HepG2 (cell line): ENCODE measurements around the gene RRAGB. TPM values are rescaled to one million over a fixed set of nuclear protein-coding genes. Genes with fewer than 3 reads are reported as not detected.

ENCODE experiments used
- ATAC-seq: fragments of 200-7000 bp; cut with Tn5 transposase; 3 replicates; pipeline ENCODE4 v1.9.1; 2020; ENCODE audit warnings: mild to moderate bottlenecking, moderate library complexity
- BruUV-seq: library from RNA; stranded (reverse); fragments of 400-500 nt; replicated peaks from 2 replicates; lab custom pipeline; 2021; lab: Mats Ljungman, UMichigan
- CTCF ChIA-PET: fragments of 300-600 bp; formaldehyde crosslinking; extraction: SDS; loops from one replicate; lab custom pipeline; 2021; ENCODE audit warnings: low total read pairs, inconsistent platforms, low intra/inter-chr PET ratio; lab: Yijun Ruan, JAX
- POLR2A ChIA-PET: fragments of 350-600 bp; sonication (Branson Sonifier 250); formaldehyde crosslinking; loops from one replicate; lab custom pipeline; 2020; ENCODE audit warnings: antibody characterized with exemption, inconsistent platforms; lab: Yijun Ruan, JAX
- DNase-seq: peaks from one replicate; pipeline ENCODE4 v3.0.0-alpha.2; 2015; ENCODE audit warnings: low spot score
- FAIRE-seq: peaks from 3 replicates; lab custom pipeline; 2011; peaks lifted over from hg19 to GRCh38; lab: Jason Lieb, UNC
- H2AFZ ChIP-seq: one replicate; pipeline ENCODE4 v1.6.1; 2011; ENCODE audit warnings: low read length, inconsistent platforms
- H3K27ac ChIP-seq: fragments of 300-600 bp; 3 replicates; pipeline ENCODE4 v1.8.0; 2011; ENCODE audit warnings: mixed run types, mild to moderate bottlenecking, mixed read lengths, low read length, inconsistent platforms; ENCODE audit not compliant: insufficient read depth; ENCODE audit errors: extremely low read length
- H3K27me3 ChIP-seq, 2 experiments: fragments of 200-600 bp in 1 of 2; 2 replicates in 1 of 2; 3 replicates in 1 of 2; pipeline versions ENCODE4 v1.6.0 to v1.8.0; 2011; ENCODE audit warnings: low read length in 2 of 2, mild to moderate bottlenecking in 2 of 2, moderate library complexity in 2 of 2, inconsistent platforms in 1 of 2; ENCODE audit not compliant: insufficient read depth in 2 of 2, control insufficient read depth in 1 of 2
- H3K36me3 ChIP-seq, 2 experiments: fragments of 200-600 bp in 1 of 2; replicated peaks in 1 of 2; 2 replicates in 1 of 2; 3 replicates in 1 of 2; pipeline versions ENCODE4 v1.5.1 to v1.8.0; 2011; ENCODE audit warnings: low read length in 2 of 2, inconsistent platforms in 1 of 2; ENCODE audit not compliant: insufficient read depth in 2 of 2, control insufficient read depth in 1 of 2
- H3K4me1 ChIP-seq: 2 replicates; pipeline ENCODE4 v1.5.1; 2012; ENCODE audit warnings: low read length, inconsistent platforms; ENCODE audit not compliant: insufficient read depth
- H3K4me2 ChIP-seq: 2 replicates; pipeline ENCODE4 v1.6.0; 2011; ENCODE audit warnings: low read depth, low read length, inconsistent platforms
- H3K4me3 ChIP-seq, 3 experiments: fragments of 200-600 bp in 1 of 3; sonication (generic), shearing (Covaris generic) in 1 of 3; replicated peaks in 1 of 3; 2 replicates each; pipeline ENCODE4 v1.5.1; 2011 to 2016; ENCODE audit warnings: low read length in 3 of 3, inconsistent platforms in 2 of 3, low read depth in 2 of 3, mild to moderate bottlenecking in 2 of 3, control low read depth in 1 of 3, mixed read lengths in 1 of 3; ENCODE audit not compliant: insufficient read depth in 1 of 3
- H3K79me2 ChIP-seq: one replicate; pipeline ENCODE4 v1.6.1; 2011; ENCODE audit warnings: low read length, inconsistent platforms; ENCODE audit not compliant: insufficient read depth
- H3K9ac ChIP-seq: 2 replicates; pipeline ENCODE4 v1.6.0; 2011; ENCODE audit warnings: mild to moderate bottlenecking, low read depth, low read length, inconsistent platforms; ENCODE audit not compliant: insufficient read depth
- H3K9me3 ChIP-seq: 2 replicates; pipeline ENCODE4 v1.5.1; 2012; ENCODE audit warnings: mild to moderate bottlenecking, low read length
- H4K20me1 ChIP-seq: 2 replicates; pipeline ENCODE4 v1.6.0; 2011; ENCODE audit warnings: inconsistent platforms, mild to moderate bottlenecking, low read length, moderate library complexity; ENCODE audit not compliant: insufficient read depth
- PPARG ChIP-seq: conservative IDR thresholded peaks from 2 replicates; pipeline ENCODE4 v1.6.1; 2016; ENCODE audit warnings: missing biosample characterization, missing genetic modification reagents
- SIN3A ChIP-seq: IDR thresholded peaks from 2 replicates; pipeline ENCODE4 v1.6.1; 2011; ENCODE audit warnings: low read depth, mild to moderate bottlenecking, control low read depth, low read length, borderline replicate concordance
- THAP11 ChIP-seq: IDR thresholded peaks from 2 replicates; pipeline ENCODE4 v1.6.1; 2016; ENCODE audit warnings: missing biosample characterization, missing genetic modification reagents
- TRIM24 ChIP-seq: sonication (generic); formaldehyde crosslinking; IDR thresholded peaks from 2 replicates; pipeline ENCODE4 v1.8.0; 2022; ENCODE audit warnings: mild to moderate bottlenecking, missing genetic modification reagents
- ZNF552 ChIP-seq: sonication (generic); formaldehyde crosslinking; IDR thresholded peaks from 2 replicates; pipeline ENCODE4 v1.9.0; 2022; ENCODE audit warnings: missing genetic modification reagents, mild to moderate bottlenecking, borderline replicate concordance
- ZNF713 ChIP-seq: sonication (generic); formaldehyde crosslinking; IDR thresholded peaks from 2 replicates; pipeline ENCODE4 v1.4.0; 2020; ENCODE audit warnings: mild to moderate bottlenecking, missing genetic modification reagents
- WGBS: methylation state at CpG from one replicate; pipeline ENCODE4 v1.1.6; 2017; ENCODE audit warnings: low lambda C conversion rate; 5-methylcytosine and 5-hydroxymethylcytosine counted together
- in situ Hi-C: cut with HindIII; loops from 2 replicates; pipeline ENCODE4 v1.10.0; 2017; ENCODE audit warnings: low pct_unique_long_range_greater_than_20kb; ENCODE audit not compliant: extremely low pct_ligation_motif_present
- intact Hi-C: fragments of 100-400 bp; cut with micrococcal nuclease; formaldehyde crosslinking; loops from one replicate; pipeline ENCODE4 v1.10.0; 2022; ENCODE audit not compliant: unreplicated experiment
- polyA plus RNA-seq, 8 experiments: library from polyadenylated mRNA; depleted of rRNA in 3 of 8; stranded (reverse) in 7 of 8; unstranded in 1 of 8; fragments of >200 nt; fragmentation: Illumina TruSeq in 4 of 8; extraction: Trizol in 4 of 8; gene quantifications; 2 replicates each; pipeline versions ENCODE4 v1.2.1 to v1.2.3, GENCODE V29; 2011 to 2016; ENCODE audit warnings: low read depth in 4 of 8, missing spikeins in 1 of 8, mixed read lengths in 1 of 8; ENCODE audit not compliant: insufficient read depth in 1 of 8
- total RNA-seq, 5 experiments: library from RNA; depleted of rRNA; stranded (reverse); fragments of >200 nt; fragmentation: Illumina TruSeq; extraction: Trizol; gene quantifications; 2 replicates each; pipeline ENCODE4 v1.2.3, GENCODE V29; 2016; ENCODE audit warnings: low read depth in 1 of 5
- TF ChIP-seq, protein P1 (sequence below), 2 experiments: sonication (generic) in 1 of 2; formaldehyde crosslinking in 1 of 2; IDR thresholded peaks; 2 replicates each; pipeline versions ENCODE4 v1.6.1 to v1.9.0; 2014 to 2022; ENCODE audit warnings: antibody characterized with exemption in 1 of 2, borderline replicate concordance in 1 of 2, inconsistent platforms in 1 of 2, low read depth in 1 of 2, missing genetic modification reagents in 1 of 2
- TF ChIP-seq, protein P2 (sequence below): sonication (generic); formaldehyde crosslinking; IDR thresholded peaks from 2 replicates; pipeline ENCODE4 v1.8.0; 2023; ENCODE audit warnings: mild to moderate bottlenecking, missing genetic modification reagents
- TF ChIP-seq, protein P3 (sequence below): IDR thresholded peaks from 2 replicates; pipeline ENCODE4 v1.6.1; 2012; ENCODE audit warnings: low read length, improper control_type of control experiment
- TF ChIP-seq, protein P4 (sequence below): sonication (generic); formaldehyde crosslinking; IDR thresholded peaks from 2 replicates; pipeline ENCODE4 v1.8.0; 2022; ENCODE audit warnings: mild to moderate bottlenecking, missing genetic modification reagents, moderate library complexity

Gene RRAGB
- total and polyA plus RNA-seq, 2 of the 13 experiments (the other 11 are each of a cell fraction or from before 2014, with no cell fraction given): 12.2 to 19.9 TPM

DNA sequence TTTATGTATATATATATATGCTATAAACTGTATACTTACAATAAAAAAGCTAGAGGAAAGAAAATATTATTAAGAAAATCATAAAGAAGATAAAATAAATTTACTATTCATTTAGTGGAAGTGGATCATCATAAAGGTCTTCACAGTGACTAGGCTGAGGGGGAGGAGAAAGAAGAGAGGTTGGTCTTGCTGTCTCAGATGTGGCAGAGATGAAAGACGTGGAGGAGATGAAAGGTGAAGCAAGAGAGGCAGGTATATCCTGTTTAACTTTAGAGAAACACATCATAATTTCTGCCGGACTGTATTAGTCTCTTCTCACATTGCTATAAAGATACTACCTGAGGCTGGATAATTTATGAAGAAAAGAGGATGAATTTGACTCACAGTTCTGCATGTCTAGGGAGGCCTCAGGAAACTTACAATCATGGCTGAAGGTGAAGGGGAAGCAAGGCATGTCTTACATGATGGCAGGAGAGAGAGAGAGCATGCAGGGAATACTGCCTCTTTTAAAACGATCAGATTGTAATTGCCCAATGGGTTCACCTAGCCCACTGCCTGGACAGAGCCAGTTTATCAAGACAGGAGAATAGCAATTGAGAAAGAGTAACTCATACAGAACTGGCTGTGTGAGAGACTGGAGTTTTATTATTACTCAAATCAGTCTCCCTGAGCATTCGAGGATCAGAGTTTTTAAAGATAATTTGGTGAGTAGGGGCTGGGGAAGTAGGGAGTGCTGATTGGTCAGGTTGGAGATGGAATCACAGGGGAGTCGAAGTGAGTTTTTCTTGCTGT lies 22.1 kb upstream of the RRAGB start:
- WGBS: 7% methylated on average over 5 of the region's 5 CpGs
- ChIA-PET CTCF (no interaction called here), POLR2A (no interaction called here)
- ATAC-seq (no peak), FAIRE-seq (no peak), DNase-seq (no peak)
- no peak overlapping the region for H3K4me3 ChIP-seq
- no peak overlapping the region for H3K27ac ChIP-seq
- intact Hi-C loops: no loop called here
- H3K4me2 ChIP-seq: no peak overlapping the region
- no peaks in the 10 kb centered on the region for H4K20me1 ChIP-seq
- H3K36me3 ChIP-seq: no peaks in the 10 kb centered on the region
- BruUV-seq: no TSS peak
- in situ Hi-C loops: no loop called here
- H3K4me1 ChIP-seq: no peaks in the 10 kb centered on the region
- no peak overlapping the region for H2AFZ ChIP-seq
- H3K27me3 ChIP-seq: no peaks in the 10 kb centered on the region
- no peaks in the 10 kb centered on the region for H3K9me3 ChIP-seq
- no peaks in the 10 kb centered on the region for H3K79me2 ChIP-seq
- H3K9ac ChIP-seq: no peak overlapping the region
- TF ChIP-seq PPARG (CRISPR knock-in tag) (no peak), SIN3A (no peak), ZNF552 (CRISPR knock-in tag) (no peak), ZNF713 (CRISPR knock-in tag) (no peak), THAP11 (CRISPR knock-in tag) (no peak), TRIM24 (CRISPR knock-in tag) (no peak)
- TF ChIP-seq, protein P1, sequence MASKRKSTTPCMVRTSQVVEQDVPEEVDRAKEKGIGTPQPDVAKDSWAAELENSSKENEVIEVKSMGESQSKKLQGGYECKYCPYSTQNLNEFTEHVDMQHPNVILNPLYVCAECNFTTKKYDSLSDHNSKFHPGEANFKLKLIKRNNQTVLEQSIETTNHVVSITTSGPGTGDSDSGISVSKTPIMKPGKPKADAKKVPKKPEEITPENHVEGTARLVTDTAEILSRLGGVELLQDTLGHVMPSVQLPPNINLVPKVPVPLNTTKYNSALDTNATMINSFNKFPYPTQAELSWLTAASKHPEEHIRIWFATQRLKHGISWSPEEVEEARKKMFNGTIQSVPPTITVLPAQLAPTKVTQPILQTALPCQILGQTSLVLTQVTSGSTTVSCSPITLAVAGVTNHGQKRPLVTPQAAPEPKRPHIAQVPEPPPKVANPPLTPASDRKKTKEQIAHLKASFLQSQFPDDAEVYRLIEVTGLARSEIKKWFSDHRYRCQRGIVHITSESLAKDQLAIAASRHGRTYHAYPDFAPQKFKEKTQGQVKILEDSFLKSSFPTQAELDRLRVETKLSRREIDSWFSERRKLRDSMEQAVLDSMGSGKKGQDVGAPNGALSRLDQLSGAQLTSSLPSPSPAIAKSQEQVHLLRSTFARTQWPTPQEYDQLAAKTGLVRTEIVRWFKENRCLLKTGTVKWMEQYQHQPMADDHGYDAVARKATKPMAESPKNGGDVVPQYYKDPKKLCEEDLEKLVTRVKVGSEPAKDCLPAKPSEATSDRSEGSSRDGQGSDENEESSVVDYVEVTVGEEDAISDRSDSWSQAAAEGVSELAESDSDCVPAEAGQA (IDR thresholded peaks at IDR 0.05; ENCODE audit: low read depth): no peak
- TF ChIP-seq, protein P1 (CRISPR knock-in tag; IDR thresholded peaks at IDR 0.05; ENCODE audit: borderline replicate concordance): no peak
- TF ChIP-seq, protein P2, sequence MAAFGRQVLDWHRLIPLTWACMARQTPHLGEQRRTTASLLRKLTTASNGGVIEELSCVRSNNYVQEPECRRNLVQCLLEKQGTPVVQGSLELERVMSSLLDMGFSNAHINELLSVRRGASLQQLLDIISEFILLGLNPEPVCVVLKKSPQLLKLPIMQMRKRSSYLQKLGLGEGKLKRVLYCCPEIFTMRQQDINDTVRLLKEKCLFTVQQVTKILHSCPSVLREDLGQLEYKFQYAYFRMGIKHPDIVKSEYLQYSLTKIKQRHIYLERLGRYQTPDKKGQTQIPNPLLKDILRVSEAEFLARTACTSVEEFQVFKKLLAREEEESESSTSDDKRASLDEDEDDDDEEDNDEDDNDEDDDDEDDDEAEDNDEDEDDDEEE: no peak
- TF ChIP-seq, protein P3, sequence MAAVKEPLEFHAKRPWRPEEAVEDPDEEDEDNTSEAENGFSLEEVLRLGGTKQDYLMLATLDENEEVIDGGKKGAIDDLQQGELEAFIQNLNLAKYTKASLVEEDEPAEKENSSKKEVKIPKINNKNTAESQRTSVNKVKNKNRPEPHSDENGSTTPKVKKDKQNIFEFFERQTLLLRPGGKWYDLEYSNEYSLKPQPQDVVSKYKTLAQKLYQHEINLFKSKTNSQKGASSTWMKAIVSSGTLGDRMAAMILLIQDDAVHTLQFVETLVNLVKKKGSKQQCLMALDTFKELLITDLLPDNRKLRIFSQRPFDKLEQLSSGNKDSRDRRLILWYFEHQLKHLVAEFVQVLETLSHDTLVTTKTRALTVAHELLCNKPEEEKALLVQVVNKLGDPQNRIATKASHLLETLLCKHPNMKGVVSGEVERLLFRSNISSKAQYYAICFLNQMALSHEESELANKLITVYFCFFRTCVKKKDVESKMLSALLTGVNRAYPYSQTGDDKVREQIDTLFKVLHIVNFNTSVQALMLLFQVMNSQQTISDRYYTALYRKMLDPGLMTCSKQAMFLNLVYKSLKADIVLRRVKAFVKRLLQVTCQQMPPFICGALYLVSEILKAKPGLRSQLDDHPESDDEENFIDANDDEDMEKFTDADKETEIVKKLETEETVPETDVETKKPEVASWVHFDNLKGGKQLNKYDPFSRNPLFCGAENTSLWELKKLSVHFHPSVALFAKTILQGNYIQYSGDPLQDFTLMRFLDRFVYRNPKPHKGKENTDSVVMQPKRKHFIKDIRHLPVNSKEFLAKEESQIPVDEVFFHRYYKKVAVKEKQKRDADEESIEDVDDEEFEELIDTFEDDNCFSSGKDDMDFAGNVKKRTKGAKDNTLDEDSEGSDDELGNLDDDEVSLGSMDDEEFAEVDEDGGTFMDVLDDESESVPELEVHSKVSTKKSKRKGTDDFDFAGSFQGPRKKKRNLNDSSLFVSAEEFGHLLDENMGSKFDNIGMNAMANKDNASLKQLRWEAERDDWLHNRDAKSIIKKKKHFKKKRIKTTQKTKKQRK: no peak
- TF ChIP-seq, protein P4, sequence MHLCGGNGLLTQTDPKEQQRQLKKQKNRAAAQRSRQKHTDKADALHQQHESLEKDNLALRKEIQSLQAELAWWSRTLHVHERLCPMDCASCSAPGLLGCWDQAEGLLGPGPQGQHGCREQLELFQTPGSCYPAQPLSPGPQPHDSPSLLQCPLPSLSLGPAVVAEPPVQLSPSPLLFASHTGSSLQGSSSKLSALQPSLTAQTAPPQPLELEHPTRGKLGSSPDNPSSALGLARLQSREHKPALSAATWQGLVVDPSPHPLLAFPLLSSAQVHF (CRISPR knock-in tag): no peak
